Measurements from ENCODE around the gene TMEM167A. TPM values are rescaled to one million over a fixed set of nuclear protein-coding genes. Genes with fewer than 3 reads are reported as not detected.

The TMEM167A gene
- total and polyA plus RNA-seq, 2 of the 8 experiments (the other 6 are each of a cell fraction or from before 2014, with no cell fraction given) = 50.6 to 178 TPM

- Histone ChIP-seq H4K5ac (ENCODE audit: insufficient read length, low read depth, low read length) (no peak overlapping the region), H2BK15ac (ENCODE audit: low read length) (no peak overlapping the region), H4K91ac (replicated peaks; ENCODE audit: insufficient read length, low read length) (no peak overlapping the region), H3K4me2 (ENCODE audit: insufficient read depth in 1 of 2, low read depth in 2 of 2, low read length in 2 of 2) (no peak overlapping the region), H4K20me1 (replicated peaks in 1 of 2; ENCODE audit: control insufficient read depth in 1 of 2, insufficient read depth in 2 of 2, low read length in 2 of 2) (no peaks in the 10 kb centered on the region), H4K8ac (ENCODE audit: extremely low read depth, insufficient read depth, low read length) (no peak overlapping the region), H3K23ac (ENCODE audit: insufficient read length) (no peak overlapping the region), H3K36me3 (ENCODE audit: control insufficient read depth in 2 of 4, insufficient read depth in 4 of 4, low read length in 3 of 4) (peaks cover 0 to 6% (median 0%) of the 10 kb centered on the region in 4 experiments; a peak in 2 of 8 replicates), H2AK5ac (ENCODE audit: low read depth, low read length) (no peak overlapping the region), H3K9me3 (ENCODE audit: insufficient read depth in 2 of 2, low read depth in 1 of 2, low read length in 1 of 2) (peaks cover 0 to 16% of the 10 kb centered on the region in 2 experiments; a peak in 2 of 4 replicates), H3K4me1 (replicated peaks in 1 of 4; ENCODE audit: control insufficient read depth in 3 of 4, insufficient read depth in 4 of 4, low read length in 3 of 4) (no peaks in the 10 kb centered on the region), H2AFZ (ENCODE audit: low read length) (no peak overlapping the region), H3K9ac (replicated peaks in 1 of 4; ENCODE audit: extremely low read depth in 1 of 4, low read depth in 3 of 4, low read length in 3 of 4) (no peak overlapping the region), H3K56ac (replicated peaks; ENCODE audit: insufficient read length, low read depth, low read length) (no peak overlapping the region), H3K27ac (ENCODE audit: low read depth, low read length) (no peak overlapping the region), H3K14ac (ENCODE audit: insufficient read length) (no peak overlapping the region), H3K23me2 (ENCODE audit: low read depth, low read length) (no peaks in the 10 kb centered on the region; the same call in 1 of the 2 replicates), H3K18ac (ENCODE audit: extremely low read depth, low read length) (no peak overlapping the region), H2BK20ac (ENCODE audit: low read length) (no peak overlapping the region), H3K79me2 (ENCODE audit: control insufficient read depth in 1 of 2, insufficient read depth in 2 of 2, low read length in 2 of 2) (no peaks in the 10 kb centered on the region), H3K27me3 (replicated peaks in 1 of 4; ENCODE audit: control insufficient read depth in 3 of 4, extremely low read depth in 1 of 4, insufficient read depth in 3 of 4, low read length in 3 of 4) (no peaks in the 10 kb centered on the region), H2BK5ac (ENCODE audit: low read depth, low read length) (no peak overlapping the region), H3K79me1 (ENCODE audit: low read depth, low read length) (no peaks in the 10 kb centered on the region), H3K4me3 (ENCODE audit: extremely low read depth in 1 of 4, insufficient read depth in 2 of 4, low read depth in 3 of 4, low read length in 4 of 4) (no peak overlapping the region), H2BK12ac (ENCODE audit: low read depth, low read length) (no peak overlapping the region), H3K4ac (replicated peaks; ENCODE audit: insufficient read length, low read depth, low read length) (no peak overlapping the region), H2BK120ac (replicated peaks; ENCODE audit: low read depth, low read length) (no peak overlapping the region)
- no peak for FAIRE-seq
- DNase-seq (ENCODE audit: low read depth in 1 of 2, low spot score in 2 of 2) = no peak
- ChIA-PET POLR2A (ENCODE audit: partially characterized antibody) (interaction anchor here (0.6 to 2.2 kb wide), 2 partner anchors 13 to 619 kb away, joined by 3 to 6 read pairs; partner anchors contain the start of genes TMEM167A and XRCC4), CTCF (ENCODE audit: partially characterized antibody) (interaction anchor here (1.1 kb wide), 1 partner anchor 22 kb away, joined by 3 read pairs; no protein-coding TSS in a partner anchor)
- WGBS, 2 experiments (ENCODE audit: extremely low coverage in 1 of 2, insufficient coverage in 1 of 2, insufficient read length in 1 of 2, insufficient replicate concordance in 2 of 2, low coverage in 1 of 2, low lambda C conversion rate in 2 of 2, missing lambda C conversion rate in 1 of 2) = 90% methylated on average over 3 of the region's 3 CpGs; no CpG with 5 or more reads in 1 of the 2 experiments
- TF ChIP-seq NRF1 (IDR thresholded peaks at IDR 0.05; ENCODE audit: low read depth, low read length) (no peak), KDM1A (IDR thresholded peaks at IDR 0.05; ENCODE audit: borderline replicate concordance, low read length) (no peak), USF2 (IDR thresholded peaks at IDR 0.05; ENCODE audit: low read length) (no peak), SUZ12 (IDR thresholded peaks at IDR 0.05; ENCODE audit: low read length) (no peak), SAP30 (IDR thresholded peaks at IDR 0.05; ENCODE audit: insufficient read depth, insufficient replicate concordance, low read length) (no peak), MAFK (IDR thresholded peaks at IDR 0.05; ENCODE audit: low read depth, low read length) (no peak), CBX5 (IDR thresholded peaks at IDR 0.05; ENCODE audit: low read depth, low read length) (no peak), EZH2 (IDR thresholded peaks at IDR 0.05; ENCODE audit: low read depth, low read length, severe bottlenecking) (no peak), SP4 (IDR thresholded peaks at IDR 0.05; ENCODE audit: low read length) (no peak), ATF2 (IDR thresholded peaks at IDR 0.05; ENCODE audit: low read length) (no peak), POLR2AphosphoS5 (IDR thresholded peaks at IDR 0.05; ENCODE audit: low read depth, low read length) (no peak)
Measured at GRCh38 chr5:83090169-83090568, 13.0 kb upstream of the TMEM167A start.

All from H1 (cell line).